Posterior cingulate gyrus (tissue), 11 donors: ENCODE results near the gene LEF1.
A peak's percentile ranks its signal among the peaks of the same experiment; 100 is the strongest.

Experiments used
- DNase-seq, 10 donors: peaks; one replicate each; pipeline versions ENCODE4 v3.0.0 to v3.0.0-alpha.2; 2020 to 2021; ENCODE audit warnings: mixed read lengths in 3 of 10
- intact Hi-C: fragments of 100-400 bp; cut with DNase I; formaldehyde crosslinking; loops from one replicate; pipeline ENCODE4 v1.15.1; 2023

Gene LEF1

DNA sequence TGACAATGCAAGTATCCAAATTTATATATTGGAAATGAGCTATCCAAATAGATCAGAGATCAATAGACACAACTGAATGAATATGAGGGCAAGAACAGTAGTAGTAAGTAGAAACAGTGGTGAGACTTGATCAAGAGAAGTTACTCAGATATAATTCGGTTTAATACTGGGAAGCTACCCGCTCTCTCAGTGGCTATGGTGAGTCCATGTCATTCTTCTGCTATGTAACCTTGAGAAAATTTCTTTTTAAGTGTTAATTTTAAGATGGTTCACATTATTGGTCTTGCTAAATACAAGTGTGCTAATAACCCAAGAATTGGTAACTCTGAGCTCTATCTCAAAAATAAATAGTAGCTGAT is 53.6 kb downstream of the LEF1 start:
- no peak for DNase-seq
- intact Hi-C loops, result no loop called here

DNA sequence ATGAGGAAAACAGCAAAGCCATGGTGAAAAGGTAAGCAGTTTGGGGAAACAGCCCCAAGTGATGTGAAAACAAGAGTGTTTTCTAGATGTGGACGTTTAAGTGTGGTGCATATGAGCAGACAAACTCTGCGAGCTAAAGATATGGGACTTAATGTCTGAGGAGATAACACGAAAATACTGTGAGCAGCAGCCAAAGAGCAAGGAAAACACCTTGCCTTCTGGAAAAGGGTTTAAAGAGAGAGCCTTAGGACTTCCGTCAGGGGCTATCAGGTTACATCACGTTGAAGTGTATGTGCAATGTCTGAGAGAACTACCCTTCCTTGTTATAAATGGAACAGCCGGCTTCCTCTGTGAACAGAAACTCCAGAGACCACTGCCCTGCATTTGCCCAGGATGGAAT is 54.2 kb downstream of the LEF1 start:
- DNase-seq, result no peak
- intact Hi-C loops, result no loop called here

DNA sequence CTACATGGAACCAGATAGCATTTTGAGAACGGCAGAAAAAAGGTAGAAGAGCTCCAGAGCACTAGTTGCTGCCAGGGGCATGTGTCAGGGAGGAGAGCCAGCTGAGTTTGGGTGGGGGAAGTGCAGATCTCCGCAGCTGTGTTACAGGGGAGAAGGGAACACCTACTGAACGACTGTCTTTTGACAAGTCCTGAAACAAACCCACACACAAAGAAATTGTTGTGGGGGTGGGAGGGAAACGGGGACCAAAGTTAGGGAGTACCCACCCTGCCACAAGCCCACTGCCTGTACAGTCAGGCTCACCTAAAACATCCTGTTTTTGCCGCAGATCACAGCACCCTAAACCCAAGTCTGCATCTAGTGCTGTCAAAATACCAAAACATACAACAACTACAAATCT is 55.5 kb downstream of the LEF1 start:
- DNase-seq, result no peak
- intact Hi-C loops, result no loop called here

DNA sequence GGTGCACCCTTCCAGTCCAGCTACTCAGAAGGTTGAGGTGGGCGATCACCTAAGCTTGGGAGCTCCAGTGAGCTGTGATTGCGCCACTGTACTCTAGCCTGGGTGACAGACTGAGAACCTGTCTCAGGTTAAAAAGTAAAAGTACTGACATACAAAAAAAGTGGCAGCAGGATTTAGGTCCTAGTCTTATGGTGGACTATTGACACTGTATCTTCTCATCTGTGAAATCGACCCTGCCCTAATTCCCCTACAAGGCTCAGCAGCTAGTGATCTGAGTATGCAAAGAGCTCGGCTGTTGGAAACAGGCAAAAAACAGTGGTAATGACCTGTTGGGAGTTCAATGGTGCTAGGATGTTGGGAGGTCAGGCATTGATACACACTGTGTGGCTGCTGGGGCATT is 57.0 kb downstream of the LEF1 start:
- no peak for DNase-seq
- intact Hi-C loops, result no loop called here

DNA sequence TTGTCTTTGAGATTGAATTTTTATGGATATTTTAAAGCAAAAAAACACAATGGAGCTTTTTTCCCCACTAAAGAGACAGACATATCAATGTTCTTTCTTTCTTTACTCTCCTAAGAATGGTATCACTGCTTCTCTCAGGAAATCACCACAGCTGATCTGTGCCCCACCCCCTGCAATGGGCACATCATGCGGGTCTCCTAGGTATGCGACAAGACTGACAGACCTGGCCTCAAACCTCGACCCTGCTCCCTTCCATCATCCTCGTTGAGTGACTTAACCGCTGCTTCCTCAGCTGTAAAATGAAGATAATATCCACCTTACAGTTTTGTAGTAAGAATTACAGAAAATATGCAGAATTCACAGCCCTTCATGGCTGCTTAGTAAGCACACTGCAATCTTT is 58.3 kb downstream of the LEF1 start:
- no peak for DNase-seq
- intact Hi-C loops, result no loop called here

DNA sequence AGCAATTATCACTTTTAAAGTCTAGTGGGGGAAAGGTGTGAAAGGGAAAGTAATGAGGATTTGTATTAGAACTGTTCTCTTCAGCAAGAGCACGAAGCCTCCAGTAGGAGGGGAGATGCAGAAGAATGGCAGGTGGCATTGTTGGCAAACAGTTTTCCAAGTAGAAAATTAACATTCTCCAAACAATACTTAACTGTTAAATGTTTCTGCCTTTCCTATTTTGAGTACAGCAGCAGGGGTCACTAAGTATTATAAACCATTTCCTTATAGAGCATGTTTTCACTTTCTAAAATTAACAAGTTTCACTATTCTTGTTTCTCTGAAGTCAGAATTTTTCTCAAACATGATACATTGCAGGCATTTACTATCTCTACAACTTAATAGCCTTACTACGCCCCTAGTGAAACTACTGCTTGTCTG is 58.7 kb downstream of the LEF1 start:
- intact Hi-C loops, result no loop called here
- DNase-seq, result no peak

DNA sequence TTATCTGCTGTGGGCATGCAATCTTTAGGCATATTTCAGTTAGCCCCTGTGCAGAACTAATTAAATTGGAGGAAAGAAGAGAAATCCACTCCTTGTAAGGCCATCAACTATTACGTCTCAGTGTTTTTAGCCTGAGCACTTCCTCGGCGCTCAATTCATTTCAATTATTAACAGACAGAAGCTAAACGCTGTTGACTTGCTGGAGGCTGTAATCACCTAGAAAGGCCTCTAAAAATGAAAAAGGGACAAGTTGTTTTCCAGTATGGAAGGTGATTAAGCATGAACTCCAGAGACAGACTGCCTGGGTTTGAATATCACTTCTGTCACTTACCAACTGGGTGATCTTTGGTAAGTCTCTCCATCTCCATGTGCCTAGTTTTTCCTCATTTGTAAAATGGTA is 59.6 kb downstream of the LEF1 start:
- intact Hi-C loops, result no loop called here
- no peak for DNase-seq

DNA sequence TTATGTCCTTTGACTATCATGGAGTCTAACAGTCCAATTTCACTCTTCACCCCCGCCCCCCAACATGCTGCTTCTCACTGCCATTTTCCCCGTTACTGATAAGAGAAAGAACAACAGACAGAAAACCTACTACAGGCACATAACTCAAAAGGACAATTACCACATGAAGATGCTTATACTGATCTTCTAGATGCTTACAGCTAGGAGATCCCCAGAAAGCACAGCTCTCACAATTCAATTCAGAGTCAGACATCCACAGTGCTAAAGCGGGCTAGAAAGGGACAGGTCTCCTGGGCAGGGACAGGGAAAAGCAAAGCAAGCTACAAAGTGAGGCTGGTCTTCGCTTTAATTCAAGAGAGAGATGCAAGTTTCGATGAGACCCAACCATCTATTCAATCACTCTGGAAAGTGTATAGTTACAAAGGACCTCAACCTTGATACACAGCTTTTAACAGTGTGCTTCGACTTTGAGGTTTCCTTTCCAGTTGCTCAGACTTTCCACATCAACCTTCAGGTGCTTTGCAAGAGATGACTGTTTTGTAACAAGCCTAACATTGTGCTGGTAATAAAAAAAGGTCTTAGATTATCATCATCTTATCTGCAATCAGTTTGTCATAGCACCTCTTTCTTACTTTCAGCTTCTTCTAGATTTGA is 60.9 kb downstream of the LEF1 start:
- DNase-seq, result no peak
- intact Hi-C loops, result no loop called here

DNA sequence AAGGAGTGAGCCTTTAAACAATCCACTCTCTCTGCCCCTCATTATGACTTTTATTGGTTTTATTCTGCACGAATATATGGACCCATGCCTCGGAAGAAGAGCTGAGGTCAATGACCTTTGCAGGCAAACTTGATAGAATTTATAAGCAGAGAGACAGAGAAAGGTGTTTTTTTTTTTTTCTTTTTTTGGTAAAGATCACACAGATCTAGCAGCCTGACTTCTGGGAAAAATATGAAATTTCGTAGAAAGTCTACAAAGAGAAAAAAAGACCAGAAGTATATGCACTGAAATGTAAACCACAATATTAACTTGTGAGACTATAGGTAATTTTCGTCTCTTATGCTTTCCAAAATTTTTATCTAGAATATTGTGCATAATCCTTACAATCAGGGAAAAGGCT is 61.6 kb downstream of the LEF1 start:
- no peak for DNase-seq
- intact Hi-C loops, result no loop called here

DNA sequence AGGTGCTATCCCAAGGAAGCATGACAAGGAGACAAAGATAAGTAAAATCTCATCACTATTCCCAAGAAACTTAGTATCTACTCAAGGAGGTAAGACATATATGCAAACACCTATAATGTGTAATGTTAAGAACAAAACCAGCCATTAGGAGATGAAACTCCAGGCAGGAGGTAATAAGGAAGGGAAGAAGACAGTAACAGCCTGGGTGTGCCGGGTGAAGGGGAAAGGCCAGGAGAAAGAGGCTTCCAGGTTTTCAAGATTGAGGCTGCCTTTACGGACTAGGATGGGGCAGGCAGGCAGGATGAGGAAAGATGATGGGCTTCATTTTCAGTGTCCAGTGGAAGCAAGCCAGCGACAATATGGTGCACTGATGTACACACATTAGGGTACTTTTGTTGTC is 62.5 kb downstream of the LEF1 start:
- DNase-seq, result no peak
- intact Hi-C loops, result no loop called here

DNA sequence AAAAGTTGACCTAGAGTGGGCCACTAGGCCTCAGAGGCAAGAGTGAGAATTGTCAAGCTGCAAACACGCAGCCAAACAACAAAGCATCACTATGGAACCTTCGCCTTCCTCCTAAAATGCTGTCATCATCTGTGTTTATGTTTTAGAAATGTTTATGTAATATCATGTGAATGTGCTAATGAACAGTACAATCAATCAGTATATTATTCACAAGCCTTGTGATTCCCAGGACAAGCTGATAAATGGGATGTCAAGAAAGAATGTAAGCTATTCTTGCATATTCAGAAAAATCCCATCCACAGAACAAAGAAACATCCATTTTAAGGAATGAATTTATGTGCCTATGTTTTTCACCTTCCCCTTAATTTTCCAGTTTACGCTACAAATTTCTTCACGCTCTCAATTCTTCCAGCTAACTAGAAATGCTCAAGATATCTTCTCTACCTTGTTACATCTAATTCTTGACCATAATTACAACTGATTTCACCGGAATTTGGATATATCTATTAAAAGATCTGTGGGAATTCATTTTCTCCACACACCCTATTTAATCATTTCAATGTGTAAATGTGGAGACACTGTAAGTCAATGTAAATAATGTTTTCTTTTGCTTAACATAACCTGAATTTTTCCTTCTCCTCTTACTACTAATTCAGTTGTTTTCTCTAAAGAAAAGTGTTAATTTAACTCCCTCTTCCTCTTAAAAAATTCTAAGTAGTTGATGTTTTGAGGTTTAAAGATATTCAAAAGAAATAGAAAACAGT is 65.5 kb downstream of the LEF1 start:
- intact Hi-C loops, result no loop called here
- DNase-seq, result no peak

DNA sequence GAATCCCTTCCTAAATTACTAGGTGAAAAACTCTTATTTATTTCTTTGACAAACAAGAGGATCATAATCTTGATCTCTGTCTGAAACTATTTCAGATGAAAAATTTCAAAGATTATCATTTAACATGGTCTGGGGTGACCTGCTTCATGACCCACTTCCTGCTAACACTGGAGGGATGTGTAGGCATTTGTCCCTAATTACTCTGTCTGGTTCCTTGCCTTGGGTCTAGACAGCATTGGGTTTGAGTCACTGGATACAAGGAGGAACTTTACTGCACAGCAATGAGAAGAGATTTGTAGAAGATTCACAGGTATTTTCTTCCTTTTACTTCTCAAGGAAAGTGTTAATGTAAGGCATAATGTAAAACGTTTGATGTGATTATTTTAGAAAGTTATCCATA is 67.9 kb downstream of the LEF1 start:
- DNase-seq, result no peak
- intact Hi-C loops, result no loop called here

DNA sequence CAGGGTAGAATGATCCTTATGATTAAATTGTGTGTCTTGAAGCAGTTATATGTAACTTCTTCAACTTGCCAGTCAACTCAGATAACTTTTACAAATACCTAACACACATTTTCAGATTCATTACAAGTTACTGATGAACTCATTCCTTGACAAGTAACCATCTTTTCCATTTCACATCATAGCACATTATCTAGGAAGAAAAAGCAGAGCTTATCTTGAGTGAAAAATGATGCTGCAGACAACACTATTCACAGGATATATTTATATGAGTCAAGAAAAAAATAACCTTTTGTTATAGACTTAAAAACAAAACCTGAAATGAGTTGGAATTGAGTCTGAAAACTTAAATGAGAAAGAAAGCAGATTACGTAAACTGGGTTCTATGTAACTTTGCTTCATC is 68.9 kb downstream of the LEF1 start:
- no peak for DNase-seq
- intact Hi-C loops, result no loop called here

DNA sequence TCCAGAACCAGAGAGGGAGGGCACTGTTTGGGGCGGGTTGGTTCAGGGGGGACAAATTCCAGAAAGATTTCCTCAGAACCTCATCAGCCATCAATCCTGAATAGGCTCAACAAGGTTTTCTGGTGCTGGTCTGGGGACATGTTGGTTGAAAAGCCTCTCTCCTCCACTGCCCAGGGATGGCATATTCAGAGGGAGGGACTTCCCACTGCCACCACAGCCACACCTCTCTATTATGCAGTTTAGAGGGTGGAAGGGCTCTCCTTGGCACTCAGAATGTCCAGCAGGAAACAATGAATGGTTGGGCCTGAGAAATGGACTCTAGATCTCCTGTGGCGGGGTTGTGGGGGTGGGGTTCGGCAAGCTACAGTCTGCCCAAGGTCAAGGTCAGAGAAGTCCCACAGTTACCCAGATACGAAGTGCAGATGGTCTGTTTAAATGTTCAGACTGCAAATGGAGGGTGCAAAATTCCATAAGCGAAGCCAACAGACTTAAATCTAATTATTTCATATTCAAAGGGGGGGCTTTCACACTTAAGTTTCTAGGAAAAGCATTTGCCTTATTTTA is 70.7 kb downstream of the LEF1 start:
- intact Hi-C loops, result no loop called here
- DNase-seq, result no peak

DNA sequence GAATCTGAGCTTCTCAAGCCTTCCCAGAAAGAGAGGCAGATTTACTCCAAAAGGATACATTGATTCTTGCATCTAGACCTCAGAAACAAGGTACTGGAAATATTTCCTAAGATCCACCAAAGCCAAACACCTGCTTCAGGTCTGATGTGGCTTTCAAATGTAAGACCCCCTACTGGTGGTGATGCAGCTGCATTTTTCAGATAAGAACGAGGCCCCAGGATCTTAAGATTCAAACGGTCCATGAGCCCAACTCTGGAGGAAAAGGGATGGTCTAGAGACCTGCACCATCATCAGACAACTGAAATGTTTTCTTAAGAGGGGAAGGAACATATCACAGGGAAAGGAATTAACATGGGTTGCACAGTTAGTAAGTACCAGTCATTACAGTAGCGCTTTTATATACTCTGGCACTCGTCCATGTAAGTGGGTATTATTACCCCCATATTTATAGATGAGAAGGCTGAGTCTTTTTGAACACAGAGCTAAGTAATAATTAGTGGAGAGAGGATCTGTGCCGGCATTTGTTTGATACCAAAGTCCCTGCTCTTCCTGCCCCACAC is 73.7 kb downstream of the LEF1 start:
- intact Hi-C loops, result no loop called here
- DNase-seq, result no peak

DNA sequence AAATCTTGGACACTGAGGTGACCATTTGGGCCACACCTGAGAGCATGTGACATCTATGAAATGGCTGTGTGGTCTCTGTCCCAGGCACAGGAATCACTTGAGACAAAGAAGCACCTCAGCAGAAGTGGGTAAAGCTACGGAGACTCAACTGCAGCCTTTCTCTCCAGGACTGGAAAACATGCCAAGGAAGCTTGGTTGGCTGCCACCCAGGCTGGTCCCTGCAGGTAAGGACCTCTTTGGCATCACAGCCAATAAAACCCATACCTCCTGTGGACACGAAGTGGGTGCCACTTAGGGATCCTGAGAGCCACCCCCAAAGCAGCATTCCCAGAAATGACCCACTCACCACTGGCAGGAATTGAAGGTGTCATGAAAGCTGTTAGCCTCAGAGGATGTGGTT is 74.6 kb downstream of the LEF1 start:
- no peak for DNase-seq
- intact Hi-C loops, result no loop called here

DNA sequence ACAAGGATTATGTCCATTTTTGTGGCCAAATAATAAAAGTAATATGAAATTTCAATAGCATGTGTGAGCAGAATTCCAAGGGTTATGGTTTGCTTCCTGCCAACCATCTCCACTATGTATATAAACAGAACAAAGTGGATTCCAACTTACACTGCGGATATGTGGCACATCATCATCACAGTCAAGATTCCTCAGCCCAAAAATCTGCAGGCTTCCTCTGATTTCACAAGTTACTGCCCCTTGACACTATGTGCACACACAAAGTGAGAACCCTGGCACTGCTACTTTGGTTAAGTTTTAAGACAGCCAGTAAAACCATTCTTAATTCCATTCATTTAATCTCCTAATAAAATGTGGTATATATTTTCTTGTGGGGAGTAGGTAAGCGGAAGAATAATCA is 76.4 kb downstream of the LEF1 start:
- intact Hi-C loops, result no loop called here
- no peak for DNase-seq

DNA sequence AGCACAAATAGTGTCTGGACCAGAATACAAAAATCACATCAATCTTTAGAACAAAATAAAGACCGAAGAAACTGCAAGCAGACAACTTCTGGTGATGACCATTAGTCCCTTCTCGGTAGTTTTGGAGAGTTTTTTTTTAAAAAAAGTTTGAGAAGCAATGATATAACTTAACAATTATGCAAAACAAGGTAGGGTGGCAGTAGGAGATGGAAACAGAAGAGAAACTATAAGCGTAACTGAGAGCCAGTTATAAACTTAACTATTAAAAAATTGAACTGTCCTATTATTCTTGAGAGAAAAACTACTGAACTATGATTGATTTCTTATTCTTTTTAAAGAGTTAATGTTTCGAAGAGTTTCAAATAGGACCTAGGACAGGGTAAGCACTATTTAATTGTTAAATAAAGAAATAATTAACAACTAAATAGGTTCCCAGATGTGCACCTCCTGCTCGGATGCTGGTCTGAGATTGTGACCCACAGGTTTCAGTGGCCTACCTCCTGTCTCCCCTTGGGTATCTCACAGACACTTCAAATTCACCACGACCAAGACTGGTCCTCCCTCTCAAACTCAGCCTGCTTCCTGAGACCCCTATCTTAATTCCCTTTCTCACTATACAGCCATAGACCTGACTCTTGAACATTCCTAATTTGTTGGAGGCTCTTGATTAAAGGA is 81.3 kb downstream of the LEF1 start:
- DNase-seq, result no peak
- intact Hi-C loops, result no loop called here

DNA sequence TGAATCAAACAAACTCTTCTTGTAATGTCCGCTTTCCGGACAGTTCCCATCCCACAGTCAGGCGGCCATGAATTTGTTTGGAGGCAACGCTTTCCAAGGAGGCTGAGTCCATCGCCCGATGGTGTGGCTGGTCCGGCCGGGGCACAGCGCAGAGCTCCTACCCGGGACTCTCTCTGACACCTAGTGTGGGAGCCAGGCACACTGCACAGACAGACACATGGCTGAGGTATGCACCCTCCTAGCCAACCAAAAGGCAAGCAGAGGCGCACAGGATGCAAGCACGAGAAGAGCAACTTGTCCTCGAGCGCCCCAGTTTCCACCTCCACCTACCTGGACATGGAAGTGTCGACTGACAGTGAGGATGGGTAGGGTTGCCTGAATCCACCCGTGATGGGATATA is 87.5 kb downstream of the LEF1 start:
- intact Hi-C loops, result no loop called here
- peak in 2 of 10 donors; percentile 67 to 79 for DNase-seq

DNA sequence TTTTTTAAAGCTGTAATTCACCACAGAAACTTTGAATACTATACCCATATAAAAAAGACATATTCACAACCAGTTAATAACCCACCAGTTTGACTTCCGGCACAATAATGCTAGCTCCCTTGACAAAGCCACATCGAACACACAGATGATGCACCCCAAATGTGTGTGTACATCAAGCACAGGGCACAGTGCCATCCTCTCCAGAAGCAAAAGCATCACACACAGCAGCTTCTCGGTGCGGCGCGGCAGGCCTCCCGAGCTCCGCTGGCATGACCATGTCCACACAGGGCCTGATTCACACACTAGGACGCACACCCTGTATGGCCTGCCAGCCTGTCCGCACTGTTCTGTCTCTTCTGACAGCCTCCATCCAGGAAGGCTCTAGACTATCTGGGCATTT is 88.0 kb downstream of the LEF1 start:
- intact Hi-C loops, result no loop called here
- DNase-seq, result peak in 1 of 10 donors; percentile 76

DNA sequence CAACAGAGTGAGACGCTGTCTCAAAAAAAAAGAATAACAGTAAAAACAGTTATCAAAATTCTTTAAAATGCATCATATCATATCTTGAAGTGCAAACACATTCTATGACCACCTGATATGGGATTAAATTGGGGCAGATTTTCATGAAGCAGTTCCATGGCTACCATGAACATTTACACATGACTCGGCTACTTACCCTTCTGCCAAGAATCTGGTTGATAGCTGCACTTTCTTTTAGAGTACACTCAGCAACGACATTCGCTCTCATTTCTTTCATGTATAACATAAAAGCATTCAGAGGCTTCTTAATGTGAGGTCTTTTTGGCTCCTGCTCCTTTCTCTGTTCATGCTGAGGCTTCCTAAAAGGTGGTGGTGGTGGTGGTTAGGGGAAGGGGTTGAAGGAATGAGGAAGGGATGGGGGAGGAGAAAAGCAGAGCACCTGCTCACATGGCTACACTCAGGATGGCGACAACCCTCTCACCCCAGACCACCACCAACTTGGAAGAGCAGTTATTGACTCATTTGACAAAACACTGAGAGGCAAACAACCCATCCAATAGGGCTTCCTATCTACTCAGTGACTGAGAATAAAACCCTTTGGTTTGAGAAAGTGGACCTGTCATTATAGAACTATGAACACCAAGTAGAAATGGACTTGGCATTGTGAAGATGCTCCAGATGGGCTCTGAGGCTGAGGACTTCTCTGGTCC is 90.6 kb downstream of the LEF1 start:
- intact Hi-C loops, result no loop called here
- DNase-seq, result no peak
